SK-N-SH (cell line): ENCODE data around the gene NUP107.

Experiments
- CHD2 ChIP-seq: fragments of 150-350 bp; IDR thresholded peaks from 2 replicates; pipeline ENCODE4 v1.6.1; 2018; ENCODE audit warnings: low read length; ENCODE audit not compliant: partially characterized antibody
- CTCF ChIP-seq: fragments of 200-600 bp; sonication (generic); IDR thresholded peaks from 2 replicates; pipeline ENCODE4 v1.6.1; 2017; ENCODE audit warnings: antibody characterized with exemption, mild to moderate bottlenecking, moderate library complexity
- EP300 ChIP-seq, 2 experiments: IDR thresholded peaks; 2 replicates each; pipeline versions ENCODE4 v1.4.0 to v1.6.1; 2012; ENCODE audit warnings: borderline replicate concordance in 1 of 2, low read depth in 1 of 2, low read length in 1 of 2
- FOSL2 ChIP-seq: IDR thresholded peaks from 2 replicates; pipeline ENCODE4 v1.4.0; 2012; ENCODE audit warnings: low read depth, mild to moderate bottlenecking, moderate library complexity, borderline replicate concordance
- POLR2AphosphoS5 ChIP-seq: IDR thresholded peaks from 2 replicates; pipeline ENCODE4 v1.6.1; 2012; ENCODE audit warnings: low read depth, low read length
- REST ChIP-seq: IDR thresholded peaks from 2 replicates; pipeline ENCODE4 v1.6.1; 2012; ENCODE audit warnings: mild to moderate bottlenecking, low read depth, low read length, moderate library complexity
- RXRA ChIP-seq: IDR thresholded peaks from 2 replicates; pipeline ENCODE4 v1.4.0; 2012; ENCODE audit warnings: low read depth, mild to moderate bottlenecking, borderline replicate concordance
- TAF1 ChIP-seq: IDR thresholded peaks from 2 replicates; pipeline ENCODE4 v1.6.1; 2012; ENCODE audit warnings: low read depth, mild to moderate bottlenecking, low read length, moderate library complexity, borderline replicate concordance
- TCF12 ChIP-seq: IDR thresholded peaks from 2 replicates; pipeline ENCODE4 v1.4.0; 2012
- TF ChIP-seq, protein P1 (sequence below): IDR thresholded peaks from 2 replicates; pipeline ENCODE4 v1.4.0; 2012; ENCODE audit warnings: low read depth, borderline replicate concordance
- TF ChIP-seq, protein P2 (sequence below): fragments of 150-350 bp; IDR thresholded peaks from 2 replicates; pipeline ENCODE4 v1.6.1; 2017; ENCODE audit warnings: antibody characterized with exemption, low read length, low read depth, borderline replicate concordance

- TF ChIP-seq CHD2 (no peak), CTCF (no peak), EP300 (IDR thresholded peaks at IDR 0.05; ENCODE audit: borderline replicate concordance in 1 of 2, low read depth in 1 of 2, low read length in 1 of 2) (no peak), TAF1 (no peak), REST (no peak), POLR2AphosphoS5 (no peak), FOSL2 (no peak), TCF12 (no peak), RXRA (no peak)
- TF ChIP-seq, protein P1, sequence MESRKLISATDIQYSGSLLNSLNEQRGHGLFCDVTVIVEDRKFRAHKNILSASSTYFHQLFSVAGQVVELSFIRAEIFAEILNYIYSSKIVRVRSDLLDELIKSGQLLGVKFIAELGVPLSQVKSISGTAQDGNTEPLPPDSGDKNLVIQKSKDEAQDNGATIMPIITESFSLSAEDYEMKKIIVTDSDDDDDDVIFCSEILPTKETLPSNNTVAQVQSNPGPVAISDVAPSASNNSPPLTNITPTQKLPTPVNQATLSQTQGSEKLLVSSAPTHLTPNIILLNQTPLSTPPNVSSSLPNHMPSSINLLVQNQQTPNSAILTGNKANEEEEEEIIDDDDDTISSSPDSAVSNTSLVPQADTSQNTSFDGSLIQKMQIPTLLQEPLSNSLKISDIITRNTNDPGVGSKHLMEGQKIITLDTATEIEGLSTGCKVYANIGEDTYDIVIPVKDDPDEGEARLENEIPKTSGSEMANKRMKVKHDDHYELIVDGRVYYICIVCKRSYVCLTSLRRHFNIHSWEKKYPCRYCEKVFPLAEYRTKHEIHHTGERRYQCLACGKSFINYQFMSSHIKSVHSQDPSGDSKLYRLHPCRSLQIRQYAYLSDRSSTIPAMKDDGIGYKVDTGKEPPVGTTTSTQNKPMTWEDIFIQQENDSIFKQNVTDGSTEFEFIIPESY = no peak
- TF ChIP-seq, protein P2, sequence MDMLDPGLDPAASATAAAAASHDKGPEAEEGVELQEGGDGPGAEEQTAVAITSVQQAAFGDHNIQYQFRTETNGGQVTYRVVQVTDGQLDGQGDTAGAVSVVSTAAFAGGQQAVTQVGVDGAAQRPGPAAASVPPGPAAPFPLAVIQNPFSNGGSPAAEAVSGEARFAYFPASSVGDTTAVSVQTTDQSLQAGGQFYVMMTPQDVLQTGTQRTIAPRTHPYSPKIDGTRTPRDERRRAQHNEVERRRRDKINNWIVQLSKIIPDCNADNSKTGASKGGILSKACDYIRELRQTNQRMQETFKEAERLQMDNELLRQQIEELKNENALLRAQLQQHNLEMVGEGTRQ = no peak
Observed at GRCh38 chr12:68743356-68743755, 56.6 kb downstream of the NUP107 start.
